Uterus (tissue), 2 donors: Measurements from ENCODE around the gene LINC01488.

Source experiments
- POLR2A ChIP-seq, 2 donors: fragments of 450-650 bp; IDR thresholded peaks; one replicate each; pipeline ENCODE4 v1.6.1; 2016; ENCODE audit warnings: antibody characterized with exemption in 2 of 2, mild to moderate bottlenecking in 1 of 2, moderate library complexity in 1 of 2
- TF ChIP-seq, protein P1 (sequence below), 4 experiments: fragments of 200-600 bp in 2 of 4; fragments of 450-650 bp in 2 of 4; sonication (generic) in 2 of 4; IDR thresholded peaks; one replicate each; pipeline ENCODE4 v1.5.1; 2016 to 2019; ENCODE audit warnings: antibody characterized with exemption in 4 of 4, mild to moderate bottlenecking in 2 of 4, moderate library complexity in 1 of 4

DNA sequence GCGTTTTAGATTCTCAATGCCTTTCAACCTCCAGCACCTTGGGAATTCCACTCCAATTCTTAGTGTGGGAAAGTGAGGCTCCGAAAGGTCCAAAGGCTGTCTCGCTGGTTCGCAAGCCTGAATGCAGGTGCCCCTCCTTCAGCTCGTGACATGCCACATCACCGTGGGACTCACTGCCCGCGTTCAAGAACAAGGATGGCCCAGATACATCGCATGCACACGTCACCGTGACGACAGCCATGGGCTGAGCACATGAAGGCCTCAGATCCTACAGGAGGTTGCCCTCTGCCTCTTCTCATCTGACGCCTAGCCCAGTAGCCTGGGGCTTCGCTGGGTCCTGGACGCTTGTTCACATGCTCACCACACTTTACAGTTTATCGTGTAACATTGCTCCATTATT is 4.4 kb upstream of the LINC01488 start:
- TF ChIP-seq, protein P1, sequence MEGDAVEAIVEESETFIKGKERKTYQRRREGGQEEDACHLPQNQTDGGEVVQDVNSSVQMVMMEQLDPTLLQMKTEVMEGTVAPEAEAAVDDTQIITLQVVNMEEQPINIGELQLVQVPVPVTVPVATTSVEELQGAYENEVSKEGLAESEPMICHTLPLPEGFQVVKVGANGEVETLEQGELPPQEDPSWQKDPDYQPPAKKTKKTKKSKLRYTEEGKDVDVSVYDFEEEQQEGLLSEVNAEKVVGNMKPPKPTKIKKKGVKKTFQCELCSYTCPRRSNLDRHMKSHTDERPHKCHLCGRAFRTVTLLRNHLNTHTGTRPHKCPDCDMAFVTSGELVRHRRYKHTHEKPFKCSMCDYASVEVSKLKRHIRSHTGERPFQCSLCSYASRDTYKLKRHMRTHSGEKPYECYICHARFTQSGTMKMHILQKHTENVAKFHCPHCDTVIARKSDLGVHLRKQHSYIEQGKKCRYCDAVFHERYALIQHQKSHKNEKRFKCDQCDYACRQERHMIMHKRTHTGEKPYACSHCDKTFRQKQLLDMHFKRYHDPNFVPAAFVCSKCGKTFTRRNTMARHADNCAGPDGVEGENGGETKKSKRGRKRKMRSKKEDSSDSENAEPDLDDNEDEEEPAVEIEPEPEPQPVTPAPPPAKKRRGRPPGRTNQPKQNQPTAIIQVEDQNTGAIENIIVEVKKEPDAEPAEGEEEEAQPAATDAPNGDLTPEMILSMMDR (IDR thresholded peaks at IDR 0.05): no peak
- no peak for TF ChIP-seq POLR2A (IDR thresholded peaks at IDR 0.05)
